ENCODE results near the gene CPN2.

Gene CPN2

DNA sequence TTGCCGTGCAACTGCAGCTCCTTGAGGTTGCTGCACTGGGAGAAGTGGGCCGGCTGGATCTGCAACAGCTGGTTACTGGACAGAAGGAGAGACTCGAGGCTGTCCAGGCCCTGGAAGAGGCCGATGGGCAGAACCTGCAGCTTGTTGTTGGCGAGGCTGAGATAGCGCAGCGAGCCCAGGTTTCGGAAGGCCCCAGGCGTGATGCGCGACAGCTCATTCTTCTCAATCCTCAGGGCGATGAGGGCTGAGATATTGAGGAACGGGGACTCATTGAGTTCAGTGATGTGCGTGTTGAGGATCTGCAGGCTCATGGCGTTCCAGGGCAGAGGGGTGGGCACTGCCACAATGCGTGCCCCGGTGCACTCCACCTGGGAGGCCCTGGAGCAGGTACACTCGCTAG lies 9.4 kb upstream of the CPN2 start:
- no peak for DNase-seq
- no peaks in the 10 kb centered on the region for H3K9me3 Mint-ChIP-seq
- H3K4me3 Mint-ChIP-seq = no peak overlapping the region
- no peaks in the 10 kb centered on the region for H3K36me3 Mint-ChIP-seq (ENCODE audit: insufficient read depth)
- H3K27me3 Mint-ChIP-seq = peaks cover 33 to 92% of the 10 kb centered on the region in 2 donors
- H3K27ac Mint-ChIP-seq = no peak overlapping the region
- no peaks in the 10 kb centered on the region for H3K4me1 Mint-ChIP-seq (ENCODE audit: low read depth in 2 of 2)
- ATAC-seq (replicated peaks) = no peak

DNA sequence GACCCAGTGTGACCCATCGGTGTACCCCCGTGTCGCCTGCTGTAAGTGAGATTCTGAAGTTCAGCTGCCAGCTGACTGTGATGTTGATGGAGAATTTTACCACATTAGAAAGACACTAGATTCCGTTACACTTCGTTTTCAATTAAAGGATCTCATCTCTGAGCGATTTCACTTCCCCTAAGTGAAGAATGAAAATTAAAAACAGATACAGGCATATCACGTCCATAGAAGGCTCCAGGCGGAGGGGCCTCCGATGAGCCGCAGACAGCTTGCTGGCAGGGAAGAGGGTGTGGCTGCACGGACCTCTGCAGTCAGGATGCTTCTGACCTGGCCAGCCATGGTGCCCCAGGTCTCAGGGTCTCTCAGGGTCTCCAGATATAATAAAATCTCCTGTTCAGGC lies 6.6 kb upstream of the CPN2 start:
- Mint-ChIP-seq H3K36me3 (ENCODE audit: insufficient read depth) (no peaks in the 10 kb centered on the region), H3K27me3 (peaks cover 33 to 68% of the 10 kb centered on the region in 2 donors), H3K4me1 (ENCODE audit: low read depth in 2 of 2) (no peaks in the 10 kb centered on the region), H3K9me3 (no peaks in the 10 kb centered on the region), H3K27ac (no peak overlapping the region), H3K4me3 (no peak overlapping the region)
- ATAC-seq (replicated peaks) (no peak), DNase-seq (no peak)

DNA sequence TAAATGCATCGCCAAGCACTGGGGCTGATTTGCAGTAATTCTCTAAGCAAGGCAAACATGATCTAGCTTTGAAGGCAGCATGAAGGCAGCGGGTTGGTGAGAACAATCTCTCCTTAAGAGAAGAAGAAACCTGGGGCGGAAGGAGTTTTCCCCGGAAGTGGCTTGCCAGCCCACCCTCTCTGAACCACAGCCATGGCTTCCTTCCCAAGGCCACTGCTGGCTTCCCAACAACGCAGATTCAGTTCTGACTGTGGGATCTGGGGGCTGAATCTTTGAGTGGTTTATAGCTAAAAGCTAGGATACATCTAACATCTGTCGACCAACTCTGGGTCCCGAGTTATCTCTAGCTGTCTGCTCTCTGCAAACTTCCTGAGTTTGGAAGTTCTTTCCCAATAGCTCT lies 4.3 kb upstream of the CPN2 start:
- Mint-ChIP-seq H3K27me3 (peaks cover 25 to 45% of the 10 kb centered on the region in 2 donors), H3K4me3 (no peak overlapping the region), H3K4me1 (ENCODE audit: low read depth in 2 of 2) (no peaks in the 10 kb centered on the region), H3K36me3 (ENCODE audit: insufficient read depth) (no peaks in the 10 kb centered on the region), H3K9me3 (no peaks in the 10 kb centered on the region), H3K27ac (no peak overlapping the region)
- DNase-seq = no peak
- ATAC-seq (replicated peaks) = no peak

DNA sequence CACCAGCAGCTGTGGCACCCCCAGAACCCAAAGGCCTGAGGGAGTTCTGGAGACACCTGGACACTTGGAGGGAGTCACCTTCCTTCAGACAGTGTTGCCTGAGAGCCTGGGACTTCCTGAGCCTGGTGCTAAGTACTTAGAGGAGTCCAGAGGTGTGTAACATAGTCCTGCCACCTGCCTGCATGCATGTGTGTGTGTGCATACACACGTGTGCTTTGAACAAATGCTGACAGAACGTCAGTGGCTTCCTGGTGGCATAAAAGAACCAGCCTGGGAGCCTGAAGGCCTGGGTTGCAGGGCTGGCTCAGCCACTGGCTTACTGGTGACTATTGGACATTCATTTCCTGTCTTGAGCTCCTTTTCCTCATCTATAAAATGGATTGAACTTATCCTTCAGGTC lies 3.2 kb upstream of the CPN2 start:
- H3K27ac Mint-ChIP-seq = no peak overlapping the region
- no peak for DNase-seq
- no peaks in the 10 kb centered on the region for H3K9me3 Mint-ChIP-seq
- H3K4me1 Mint-ChIP-seq (ENCODE audit: low read depth in 2 of 2) = no peaks in the 10 kb centered on the region
- no peak overlapping the region for H3K4me3 Mint-ChIP-seq
- H3K36me3 Mint-ChIP-seq (ENCODE audit: insufficient read depth) = no peaks in the 10 kb centered on the region
- peaks cover 21 to 35% of the 10 kb centered on the region in 2 donors for H3K27me3 Mint-ChIP-seq
- no peak for ATAC-seq (replicated peaks)

DNA sequence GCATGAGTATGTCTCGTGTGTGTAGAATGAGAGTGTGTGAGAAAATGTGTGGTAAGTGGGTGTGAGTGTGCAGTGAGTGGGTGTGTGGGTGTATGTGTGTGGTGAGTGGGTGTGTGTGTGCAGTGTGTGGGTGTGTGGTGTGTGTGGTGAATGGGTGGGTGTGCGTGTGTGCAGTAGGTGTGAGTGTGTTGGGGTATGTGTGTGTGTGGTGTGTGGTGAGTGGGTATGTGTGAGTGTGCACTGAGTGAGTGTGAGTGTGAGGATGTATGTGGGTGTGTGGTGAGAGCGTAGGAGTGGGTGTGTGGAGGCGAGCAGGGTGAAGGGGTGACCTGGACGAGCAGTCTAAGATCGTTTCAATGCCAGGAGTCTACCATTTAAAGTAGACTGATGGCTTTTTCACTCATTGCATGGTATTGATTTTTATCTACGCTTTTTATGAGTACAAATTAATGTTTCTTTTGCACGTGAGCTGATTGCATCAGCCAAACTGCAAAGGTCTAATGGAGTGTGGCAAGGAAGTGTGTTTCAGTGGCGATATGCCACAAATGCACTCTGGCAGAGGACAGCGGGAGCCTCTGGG lies 1.6 kb upstream of the CPN2 start:
- Mint-ChIP-seq H3K27me3 (peaks cover 9 to 19% of the 10 kb centered on the region in 2 donors), H3K9me3 (no peaks in the 10 kb centered on the region), H3K27ac (no peak overlapping the region), H3K4me1 (ENCODE audit: low read depth in 2 of 2) (no peaks in the 10 kb centered on the region), H3K36me3 (ENCODE audit: insufficient read depth) (no peaks in the 10 kb centered on the region), H3K4me3 (no peak overlapping the region)
- ATAC-seq (replicated peaks) (no peak), DNase-seq (no peak)

DNA sequence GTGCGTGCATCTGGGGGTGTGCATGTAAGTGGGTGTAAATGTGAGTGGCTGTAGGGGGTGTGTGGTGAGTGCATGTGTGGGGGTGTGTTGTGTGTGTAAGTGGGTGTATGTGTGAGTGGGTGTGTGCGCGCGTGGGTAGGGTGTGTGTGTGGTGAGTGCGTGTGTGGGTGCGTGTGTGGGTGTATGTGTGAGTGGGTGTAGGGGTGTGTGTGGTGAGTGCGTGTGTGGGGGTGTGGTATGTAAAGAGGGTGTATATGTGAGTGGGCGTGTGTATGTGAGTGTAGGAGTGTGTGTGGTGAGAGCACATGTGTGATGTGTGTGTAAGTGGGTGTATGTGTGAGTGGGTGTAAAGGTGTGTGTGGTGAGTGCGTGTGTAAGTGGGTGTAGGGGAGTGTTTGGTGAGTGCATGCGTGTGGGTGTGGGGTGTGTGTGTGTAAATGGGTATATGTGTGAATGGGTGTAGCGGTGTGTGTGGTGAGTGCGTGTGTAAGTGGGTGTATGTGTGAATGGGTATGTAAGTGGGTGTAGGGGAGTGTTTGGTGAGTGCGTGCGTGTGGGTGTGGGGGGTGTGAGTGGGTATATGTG lies 916 bp upstream of the CPN2 start:
- no peak for ATAC-seq (replicated peaks)
- no peaks in the 10 kb centered on the region for H3K9me3 Mint-ChIP-seq
- H3K36me3 Mint-ChIP-seq (ENCODE audit: insufficient read depth) = no peaks in the 10 kb centered on the region
- peaks cover 6 to 12% of the 10 kb centered on the region in 2 donors for H3K27me3 Mint-ChIP-seq
- H3K4me1 Mint-ChIP-seq (ENCODE audit: low read depth in 2 of 2) = no peaks in the 10 kb centered on the region
- no peak overlapping the region for H3K27ac Mint-ChIP-seq
- no peak for DNase-seq
- no peak overlapping the region for H3K4me3 Mint-ChIP-seq

GRCh38 chr3:194350726-194351071 lies 429 bp downstream of the CPN2 start:
- no peak overlapping the region for H3K27ac Mint-ChIP-seq
- H3K4me1 Mint-ChIP-seq (ENCODE audit: low read depth in 2 of 2) = no peaks in the 10 kb centered on the region
- ATAC-seq (replicated peaks) = no peak
- no peaks in the 10 kb centered on the region for H3K9me3 Mint-ChIP-seq
- no peak for DNase-seq
- no peak overlapping the region for H3K4me3 Mint-ChIP-seq
- H3K36me3 Mint-ChIP-seq (ENCODE audit: insufficient read depth) = no peaks in the 10 kb centered on the region
- H3K27me3 Mint-ChIP-seq = peaks cover 6 to 13% of the 10 kb centered on the region in 2 donors

DNA sequence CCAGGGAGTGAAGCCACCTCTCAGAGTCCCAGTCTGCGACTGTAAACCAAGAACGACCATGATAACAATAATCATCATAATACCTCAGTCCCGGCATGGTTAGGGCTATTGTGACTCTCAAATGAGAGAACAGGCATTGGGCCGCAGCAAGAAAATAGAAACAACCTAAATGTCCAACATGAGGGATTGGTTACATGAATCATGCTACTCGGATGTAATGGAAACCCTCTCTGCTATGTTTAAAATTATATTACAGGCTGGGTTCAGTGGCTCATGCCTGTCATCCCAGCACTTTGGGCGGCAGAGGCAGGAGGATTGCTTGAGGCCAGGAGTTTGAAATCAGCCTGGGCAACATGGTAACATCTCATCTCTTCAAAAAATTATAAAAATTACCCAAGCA lies 2.8 kb downstream of the CPN2 start:
- no peak for DNase-seq
- peaks cover 13 to 24% of the 10 kb centered on the region in 2 donors for H3K27me3 Mint-ChIP-seq
- H3K9me3 Mint-ChIP-seq = no peaks in the 10 kb centered on the region
- no peak overlapping the region for H3K4me3 Mint-ChIP-seq
- no peaks in the 10 kb centered on the region for H3K4me1 Mint-ChIP-seq (ENCODE audit: low read depth in 2 of 2)
- no peak for ATAC-seq (replicated peaks)
- peak overlapping the region in 1 of 2 donors; percentile 33 for H3K27ac Mint-ChIP-seq
- no peaks in the 10 kb centered on the region for H3K36me3 Mint-ChIP-seq (ENCODE audit: insufficient read depth)

- Mint-ChIP-seq H3K9me3 (no peaks in the 10 kb centered on the region), H3K4me1 (ENCODE audit: low read depth in 2 of 2) (no peaks in the 10 kb centered on the region), H3K27me3 (peaks cover 24 to 39% of the 10 kb centered on the region in 2 donors), H3K4me3 (no peak overlapping the region), H3K36me3 (ENCODE audit: insufficient read depth) (no peaks in the 10 kb centered on the region), H3K27ac (no peak overlapping the region)
- DNase-seq (no peak), ATAC-seq (replicated peaks) (no peak)
Observed at GRCh38 chr3:194346621-194347020, 4.5 kb downstream of the CPN2 start.

- H3K27ac Mint-ChIP-seq = no peak overlapping the region
Observed at GRCh38 chr3:194346035-194346434, 5.1 kb downstream of the CPN2 start.

DNA sequence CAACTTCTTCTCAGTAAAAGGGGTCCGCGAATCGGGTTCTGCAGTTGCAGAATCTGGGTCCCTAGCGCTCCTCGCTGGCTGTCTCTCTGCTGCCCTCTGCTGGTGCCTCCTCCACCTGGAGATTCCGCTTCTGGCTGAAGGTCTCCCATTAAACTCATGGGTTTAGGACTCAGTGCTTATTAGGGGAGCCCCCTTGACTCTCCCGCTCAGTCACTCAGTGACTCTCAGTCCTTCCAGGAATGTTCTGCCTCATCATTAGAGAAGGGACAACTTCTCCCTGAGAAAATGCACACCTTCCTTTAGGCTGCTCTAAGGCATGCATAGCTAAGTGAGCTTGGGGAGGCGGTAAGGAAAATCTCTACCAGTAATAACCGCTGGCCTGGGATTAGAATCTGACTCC lies 7.1 kb downstream of the CPN2 start:
- peak; percentile 68 to 69 (median 69) for DNase-seq
- Mint-ChIP-seq H3K36me3 (ENCODE audit: insufficient read depth) (no peaks in the 10 kb centered on the region), H3K4me1 (ENCODE audit: low read depth in 2 of 2) (no peaks in the 10 kb centered on the region), H3K9me3 (no peaks in the 10 kb centered on the region), H3K27ac (no peak overlapping the region), H3K27me3 (peaks cover 38 to 47% of the 10 kb centered on the region in 2 donors), H3K4me3 (no peak overlapping the region)
- ATAC-seq (replicated peaks) = peak; percentile 64

More at GRCh38 chr3:194346035-194346434, 5.1 kb downstream of the CPN2 start:
- peaks cover 30 to 44% of the 10 kb centered on the region in 2 donors for H3K27me3 Mint-ChIP-seq
- ATAC-seq (replicated peaks) (no peak), DNase-seq (no peak)
- no peaks in the 10 kb centered on the region for H3K36me3 Mint-ChIP-seq (ENCODE audit: insufficient read depth)
- H3K4me1 Mint-ChIP-seq (ENCODE audit: low read depth in 2 of 2) = no peaks in the 10 kb centered on the region
- H3K4me3 Mint-ChIP-seq = no peak overlapping the region
- H3K9me3 Mint-ChIP-seq = no peaks in the 10 kb centered on the region

GRCh38 chr3:194343561-194343893 lies 7.6 kb downstream of the CPN2 start:
- H3K4me3 Mint-ChIP-seq = no peak overlapping the region
- ATAC-seq (replicated peaks) (no peak), DNase-seq (no peak)
- H3K27me3 Mint-ChIP-seq = peaks cover 39 to 47% of the 10 kb centered on the region in 2 donors
- no peaks in the 10 kb centered on the region for H3K9me3 Mint-ChIP-seq
- H3K4me1 Mint-ChIP-seq (ENCODE audit: low read depth in 2 of 2) = no peaks in the 10 kb centered on the region
- no peak overlapping the region for H3K27ac Mint-ChIP-seq
- no peaks in the 10 kb centered on the region for H3K36me3 Mint-ChIP-seq (ENCODE audit: insufficient read depth)

- no peaks in the 10 kb centered on the region for H3K4me1 Mint-ChIP-seq (ENCODE audit: low read depth in 2 of 2)
- DNase-seq (no peak), ATAC-seq (replicated peaks) (no peak)
- peak overlapping the region in 1 of 2 donors; percentile 51 for H3K27ac Mint-ChIP-seq
- no peaks in the 10 kb centered on the region for H3K36me3 Mint-ChIP-seq (ENCODE audit: insufficient read depth)
- H3K4me3 Mint-ChIP-seq = no peak overlapping the region
- peaks cover 45 to 47% of the 10 kb centered on the region in 2 donors for H3K27me3 Mint-ChIP-seq
- no peaks in the 10 kb centered on the region for H3K9me3 Mint-ChIP-seq
Observed at GRCh38 chr3:194342861-194343560, 8.1 kb downstream of the CPN2 start.

- Mint-ChIP-seq H3K36me3 (ENCODE audit: insufficient read depth) (no peaks in the 10 kb centered on the region), H3K27me3 (peaks cover 55 to 58% of the 10 kb centered on the region in 2 donors), H3K27ac (no peak overlapping the region), H3K4me1 (ENCODE audit: low read depth in 2 of 2) (no peaks in the 10 kb centered on the region), H3K9me3 (no peaks in the 10 kb centered on the region), H3K4me3 (no peak overlapping the region)
- ATAC-seq (replicated peaks) (no peak), DNase-seq (no peak)
Observed at GRCh38 chr3:194340757-194341400, 10.2 kb downstream of the CPN2 start.

All from effector memory CD8-positive, alpha-beta T cell (primary cell).